Breast epithelium (tissue), 3 donors: ENCODE results near the gene DBN1.

Source experiments
- CTCF ChIP-seq, 3 donors: fragments of 450-650 bp; IDR thresholded peaks; one replicate each; pipeline ENCODE4 v1.5.1; 2016 to 2017; ENCODE audit warnings: antibody characterized with exemption in 3 of 3, mild to moderate bottlenecking in 3 of 3, moderate library complexity in 3 of 3
- POLR2A ChIP-seq: fragments of 450-650 bp; IDR thresholded peaks from one replicate; pipeline ENCODE4 v1.6.1; 2016; ENCODE audit warnings: antibody characterized with exemption, mild to moderate bottlenecking, moderate library complexity

- no peak for TF ChIP-seq POLR2A
- no peak for TF ChIP-seq CTCF (IDR thresholded peaks at IDR 0.05)
Measured at GRCh38 chr5:177427211-177427822, 46.1 kb downstream of the DBN1 start.
